Activated CD4-positive, alpha-beta T cell treated with anti-CD3 and anti-CD28 coated beads, Interleukin-2, amount 50 U/mL, for 48 hours (primary cell): ENCODE measurements around the gene AIFM3.
"Not testable (repeated sequence)": the region's sequence is repeated elsewhere in the genome, so short reads cannot be mapped to it uniquely, and the experiment has no call there.

Experiments
- DNase-seq, 2 experiments: peaks; one replicate each; pipeline ENCODE4 v3.0.0-alpha.2; 2020

Gene AIFM3

GRCh38 chr22:20966883-20967696 is at the start of gene AIFM3:
Gene AIFM3, plus strand, starts transcription at chr22:20967255. Its CDS starts 690 bp downstream, at chr22:20967945.
- DNase-seq: no peak

- peak; percentile 7 to 11 for DNase-seq
Measured at GRCh38 chr22:20918663-20919218, 48.3 kb upstream of the AIFM3 start.

- DNase-seq: no peak
Measured at GRCh38 chr22:20919718-20920117, 47.3 kb upstream of the AIFM3 start.

- no peak for DNase-seq
Measured at GRCh38 chr22:20920881-20921203, 46.2 kb upstream of the AIFM3 start.

- no peak for DNase-seq
Measured at GRCh38 chr22:20922141-20922751, 44.8 kb upstream of the AIFM3 start.

- DNase-seq: no peak
Measured at GRCh38 chr22:20926243-20926642, 40.8 kb upstream of the AIFM3 start.

GRCh38 chr22:20927940-20928572 is 39.0 kb upstream of the AIFM3 start:
- no peak for DNase-seq

GRCh38 chr22:20928573-20928967 is 38.5 kb upstream of the AIFM3 start:
- DNase-seq: no peak

- no peak for DNase-seq
Measured at GRCh38 chr22:20930004-20930403, 37.1 kb upstream of the AIFM3 start.

- not testable (repeated sequence) for DNase-seq
Measured at GRCh38 chr22:20930435-20930834, 36.6 kb upstream of the AIFM3 start.

- DNase-seq: no peak
Measured at GRCh38 chr22:20931126-20931654, 35.9 kb upstream of the AIFM3 start.

GRCh38 chr22:20933910-20934309 is 33.1 kb upstream of the AIFM3 start:
- DNase-seq: no peak

GRCh38 chr22:20935049-20935448 is 32.0 kb upstream of the AIFM3 start:
- not testable (repeated sequence) for DNase-seq

GRCh38 chr22:20935780-20936539 is 31.1 kb upstream of the AIFM3 start:
- not testable (repeated sequence) for DNase-seq

GRCh38 chr22:20937031-20937793 is 29.8 kb upstream of the AIFM3 start:
- DNase-seq: no peak

- no peak for DNase-seq
Measured at GRCh38 chr22:20937794-20938671, 29.0 kb upstream of the AIFM3 start.

- DNase-seq: not testable (repeated sequence)
Measured at GRCh38 chr22:20939457-20940185, 27.4 kb upstream of the AIFM3 start.

- DNase-seq: no peak
Measured at GRCh38 chr22:20940186-20940651, 26.8 kb upstream of the AIFM3 start.

- DNase-seq: no peak
Measured at GRCh38 chr22:20940904-20941385, 26.1 kb upstream of the AIFM3 start.
